CD4-positive, CD25-positive, alpha-beta regulatory T cell (primary cell): ENCODE results near the gene ARHGAP45. TPM values are rescaled to one million over a fixed set of nuclear protein-coding genes. Genes with fewer than 3 reads are reported as not detected.

Experiments
- ATAC-seq, 2 donors: fragments of 150-1000 bp; cut with Tn5 transposase; one replicate each; pipeline ENCODE4 v1.10.0; 2021; ENCODE audit warnings: low read depth in 2 of 2, moderate number of reproducible peaks in 2 of 2, moderate library complexity in 1 of 2
- DNase-seq, 3 donors: peaks; one replicate each; pipeline versions ENCODE4 v3.0.0 to v3.0.0-alpha.2; 2012 to 2022; ENCODE audit warnings: mixed read lengths in 1 of 3
- H3K27ac ChIP-seq: one replicate; pipeline ENCODE4 v1.7.0; 2013; ENCODE audit warnings: mild to moderate bottlenecking, low read length; ENCODE audit not compliant: insufficient read depth, poor library complexity, severe bottlenecking
- H3K27me3 ChIP-seq: one replicate; pipeline ENCODE4 v1.7.0; 2013; ENCODE audit warnings: low read length; ENCODE audit not compliant: control insufficient read depth, insufficient read depth
- H3K36me3 ChIP-seq: one replicate; pipeline ENCODE4 v1.7.0; 2013; ENCODE audit warnings: mild to moderate bottlenecking, low read length, moderate library complexity; ENCODE audit not compliant: control insufficient read depth, insufficient read depth
- H3K4me1 ChIP-seq: 2 replicates; pipeline ENCODE4 v1.7.0; 2013; ENCODE audit warnings: mild to moderate bottlenecking, low read length; ENCODE audit not compliant: insufficient read depth, control insufficient read depth, poor library complexity, severe bottlenecking
- H3K4me3 ChIP-seq: one replicate; pipeline ENCODE4 v1.7.0; 2013; ENCODE audit warnings: low read depth, mild to moderate bottlenecking, low read length, moderate library complexity
- H3K9me3 ChIP-seq, 2 experiments: 1 replicate in 1 of 2; 2 replicates in 1 of 2; pipeline ENCODE4 v1.7.0; 2013; ENCODE audit warnings: low read length in 2 of 2, mild to moderate bottlenecking in 1 of 2, moderate library complexity in 1 of 2; ENCODE audit not compliant: control insufficient read depth in 2 of 2
- H3K27ac Mint-ChIP-seq, 3 donors: one replicate each; pipeline ENCODE4 v1.8.0; 2020 to 2022; ENCODE audit warnings: mild to moderate bottlenecking in 3 of 3, mixed read lengths in 3 of 3, moderate library complexity in 2 of 3
- H3K27me3 Mint-ChIP-seq: one replicate; pipeline ENCODE4 v1.8.0; 2022; ENCODE audit warnings: mild to moderate bottlenecking, mixed read lengths
- H3K36me3 Mint-ChIP-seq: one replicate; pipeline ENCODE4 v1.8.0; 2020; ENCODE audit warnings: mixed read lengths
- H3K4me1 Mint-ChIP-seq, 4 donors: one replicate each; pipeline ENCODE4 v1.8.0; 2020 to 2022; ENCODE audit warnings: mixed read lengths in 4 of 4, mild to moderate bottlenecking in 1 of 4
- H3K4me3 Mint-ChIP-seq, 4 donors: one replicate each; pipeline ENCODE4 v1.8.0; 2020 to 2022; ENCODE audit warnings: mild to moderate bottlenecking in 4 of 4, mixed read lengths in 4 of 4, moderate library complexity in 3 of 4
- H3K9me3 Mint-ChIP-seq, 7 donors: one replicate each; pipeline ENCODE4 v1.8.0; 2020 to 2022; ENCODE audit warnings: mixed read lengths in 7 of 7, mild to moderate bottlenecking in 3 of 7, moderate library complexity in 2 of 7
- polyA plus RNA-seq, 4 donors: library from polyadenylated mRNA; unstranded; fragments of 300-500 nt; fragmentation: Illumina TruSeq; gene quantifications; one replicate each; pipeline ENCODE4 v1.2.3, GENCODE V29; 2021
- total RNA-seq: library from RNA; stranded (reverse); gene quantifications from one replicate; pipeline ENCODE4 v1.2.3, GENCODE V29; 2022

ARHGAP45 gene
- total and polyA plus RNA-seq, 5 donors from 2014 or later: 258 to 756 (median 284) TPM

DNA sequence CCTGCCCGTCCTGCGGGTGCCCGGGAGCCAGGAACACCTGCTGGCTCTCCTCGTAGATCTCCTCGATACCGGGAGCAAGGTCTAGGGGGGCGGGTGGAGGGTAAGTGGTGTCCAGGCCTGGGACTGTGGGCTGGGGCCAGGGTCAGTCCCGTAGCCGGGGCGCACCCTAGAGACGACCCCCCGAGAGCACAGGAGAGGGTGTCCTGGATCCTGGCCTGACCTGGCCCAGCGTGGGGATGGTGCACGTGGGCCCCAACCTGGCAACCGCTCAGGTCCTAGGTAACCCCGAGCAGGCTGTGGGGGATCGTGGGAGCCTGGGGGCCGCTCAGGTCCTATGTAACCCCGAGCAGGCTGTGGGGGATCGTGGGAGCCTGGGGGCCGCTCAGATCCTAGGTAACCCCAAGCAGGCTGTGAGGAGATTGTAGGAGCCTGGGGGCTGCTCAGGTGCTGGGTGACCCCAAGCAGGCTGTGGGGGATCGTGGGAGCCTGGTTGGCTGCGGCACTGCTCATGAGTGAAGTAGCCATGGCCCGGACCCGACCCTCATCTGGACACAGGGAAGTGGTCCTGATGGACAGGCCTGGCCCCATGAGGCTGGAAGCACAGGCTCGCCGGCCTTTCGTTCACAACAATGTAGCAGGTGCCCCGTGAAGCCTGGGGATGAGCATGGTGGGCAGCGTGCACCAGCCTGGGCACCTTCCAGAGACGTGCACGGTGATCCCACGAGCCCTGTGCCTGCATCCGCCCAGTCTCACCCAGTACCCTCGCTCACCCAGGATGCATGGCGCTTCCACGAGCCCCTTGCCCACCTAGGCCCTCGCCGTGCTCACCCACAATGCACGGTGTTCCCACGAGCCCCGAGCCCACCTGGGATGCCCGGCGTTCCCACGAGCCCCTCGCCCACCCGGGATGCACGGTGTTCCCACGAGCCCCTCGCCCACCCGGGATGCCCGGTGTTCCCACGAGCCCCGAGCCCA, 43.0 kb downstream of the ARHGAP45 start:
- Histone ChIP-seq H3K4me1 (peaks cover 15% of the 10 kb centered on the region), H3K4me3 (no peak overlapping the region), H3K36me3 (peaks cover 19% of the 10 kb centered on the region), H3K27me3 (no peaks in the 10 kb centered on the region), H3K9me3 (no peaks in the 10 kb centered on the region), H3K27ac (no peak overlapping the region)
- H3K36me3 Mint-ChIP-seq: no peaks in the 10 kb centered on the region
- no peak overlapping the region for H3K4me3 Mint-ChIP-seq
- no peak for DNase-seq
- H3K4me1 Mint-ChIP-seq: peaks cover 0 to 17% (median 0%) of the 10 kb centered on the region in 4 donors
- no peak for ATAC-seq
- no peaks in the 10 kb centered on the region for H3K27me3 Mint-ChIP-seq
- peaks cover 0 to 2% (median 0%) of the 10 kb centered on the region in 7 donors for H3K9me3 Mint-ChIP-seq
- H3K27ac Mint-ChIP-seq: no peak overlapping the region

DNA sequence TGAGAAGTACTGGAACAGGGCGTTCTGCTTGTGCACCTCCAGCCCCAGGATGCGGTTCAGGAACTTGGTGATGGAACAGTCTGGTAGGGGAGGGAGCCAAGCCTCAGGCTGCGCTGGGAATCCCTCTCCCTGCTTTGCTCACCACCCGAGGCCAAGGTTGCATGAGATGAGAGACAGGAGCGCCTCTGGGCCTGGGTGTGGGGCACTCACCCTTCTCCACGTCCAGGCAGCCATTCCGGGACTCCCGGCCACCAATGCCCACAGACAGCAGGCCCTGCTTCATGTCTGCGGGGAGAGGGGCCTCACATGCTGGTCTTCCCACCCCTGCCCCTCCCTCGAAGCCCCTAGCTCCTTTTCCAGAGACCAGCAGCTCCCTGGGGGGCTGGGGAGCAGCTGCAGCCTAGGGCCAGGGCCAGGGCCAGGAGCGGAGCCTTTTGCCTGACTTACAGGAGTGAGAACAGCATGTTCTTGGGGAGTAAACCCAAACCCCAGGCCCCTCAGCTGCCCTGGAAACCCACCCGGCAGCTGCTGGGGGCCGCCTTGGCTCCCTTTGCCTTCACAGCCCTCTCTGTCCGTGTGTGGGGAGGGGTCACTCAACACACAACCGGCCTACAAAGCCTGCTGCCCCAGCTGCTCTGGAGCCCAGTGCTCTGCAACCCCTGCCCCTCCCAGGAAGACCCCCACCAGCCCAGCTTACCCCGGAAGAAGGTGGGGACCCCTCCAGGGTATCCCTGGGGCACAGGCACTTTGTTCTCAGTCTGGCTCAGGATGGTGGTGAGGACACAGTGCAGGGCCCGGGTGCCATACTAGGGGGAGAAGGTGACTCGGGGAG, 44.1 kb downstream of the ARHGAP45 start:
- peak overlapping the region; percentile 14 for H3K27ac ChIP-seq
- H3K9me3 Mint-ChIP-seq: peaks cover 0 to 2% (median 0%) of the 10 kb centered on the region in 7 donors
- H3K4me3 ChIP-seq: no peak overlapping the region
- no peak for DNase-seq
- no peaks in the 10 kb centered on the region for H3K27me3 Mint-ChIP-seq
- peaks cover 21% of the 10 kb centered on the region for H3K36me3 ChIP-seq
- no peaks in the 10 kb centered on the region for H3K27me3 ChIP-seq
- no peak for ATAC-seq
- H3K9me3 ChIP-seq: no peaks in the 10 kb centered on the region
- no peaks in the 10 kb centered on the region for H3K36me3 Mint-ChIP-seq
- peaks cover 7% of the 10 kb centered on the region for H3K4me1 ChIP-seq
- H3K27ac Mint-ChIP-seq: peak overlapping the region in 1 of 3 donors; percentile 71
- peaks cover 0 to 12% (median 0%) of the 10 kb centered on the region in 4 donors for H3K4me1 Mint-ChIP-seq
- H3K4me3 Mint-ChIP-seq: peak overlapping the region in 1 of 4 donors; percentile 63

DNA sequence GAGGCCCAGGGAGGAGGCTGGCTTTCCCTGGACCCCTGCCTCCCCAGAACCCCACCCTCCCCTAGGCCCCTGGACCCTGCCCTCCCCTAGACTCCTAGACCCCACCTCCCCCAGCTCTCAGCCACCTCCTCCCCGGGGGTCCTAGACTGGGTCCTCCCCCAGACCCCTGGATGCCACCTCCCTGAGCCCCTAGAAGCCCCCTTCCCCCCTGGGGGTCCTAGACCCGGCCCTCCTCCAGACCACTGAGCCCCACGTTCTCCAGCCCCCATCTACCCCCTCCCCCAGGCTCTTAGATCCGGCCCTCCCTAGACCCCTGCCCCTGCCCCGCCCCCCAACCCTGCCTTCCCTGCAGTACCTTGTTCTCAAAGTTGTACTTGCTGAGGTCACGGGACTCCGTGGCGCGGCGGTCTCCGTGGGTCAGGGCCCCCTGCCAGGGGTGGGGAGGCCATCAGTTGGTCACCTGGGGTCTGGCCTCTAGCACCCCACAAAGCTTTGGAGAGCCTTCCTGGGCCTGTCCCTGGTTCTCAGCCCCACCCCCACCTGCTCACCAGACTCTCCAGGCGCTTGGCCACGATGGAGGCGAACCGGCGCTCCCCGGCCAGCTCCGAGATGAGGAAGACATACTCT, 44.8 kb downstream of the ARHGAP45 start:
- H3K4me1 ChIP-seq: peaks cover 7% of the 10 kb centered on the region
- peak overlapping the region; percentile 14 for H3K27ac ChIP-seq
- DNase-seq (no peak), ATAC-seq (no peak)
- Mint-ChIP-seq H3K4me1 (peaks cover 0 to 6% (median 0%) of the 10 kb centered on the region in 4 donors), H3K36me3 (no peaks in the 10 kb centered on the region), H3K27me3 (no peaks in the 10 kb centered on the region), H3K9me3 (peaks cover 0 to 2% (median 0%) of the 10 kb centered on the region in 7 donors), H3K4me3 (no peak overlapping the region), H3K27ac (no peak overlapping the region)
- H3K27me3 ChIP-seq: no peaks in the 10 kb centered on the region
- H3K4me3 ChIP-seq: no peak overlapping the region
- H3K36me3 ChIP-seq: peaks cover 26% of the 10 kb centered on the region
- no peaks in the 10 kb centered on the region for H3K9me3 ChIP-seq

DNA sequence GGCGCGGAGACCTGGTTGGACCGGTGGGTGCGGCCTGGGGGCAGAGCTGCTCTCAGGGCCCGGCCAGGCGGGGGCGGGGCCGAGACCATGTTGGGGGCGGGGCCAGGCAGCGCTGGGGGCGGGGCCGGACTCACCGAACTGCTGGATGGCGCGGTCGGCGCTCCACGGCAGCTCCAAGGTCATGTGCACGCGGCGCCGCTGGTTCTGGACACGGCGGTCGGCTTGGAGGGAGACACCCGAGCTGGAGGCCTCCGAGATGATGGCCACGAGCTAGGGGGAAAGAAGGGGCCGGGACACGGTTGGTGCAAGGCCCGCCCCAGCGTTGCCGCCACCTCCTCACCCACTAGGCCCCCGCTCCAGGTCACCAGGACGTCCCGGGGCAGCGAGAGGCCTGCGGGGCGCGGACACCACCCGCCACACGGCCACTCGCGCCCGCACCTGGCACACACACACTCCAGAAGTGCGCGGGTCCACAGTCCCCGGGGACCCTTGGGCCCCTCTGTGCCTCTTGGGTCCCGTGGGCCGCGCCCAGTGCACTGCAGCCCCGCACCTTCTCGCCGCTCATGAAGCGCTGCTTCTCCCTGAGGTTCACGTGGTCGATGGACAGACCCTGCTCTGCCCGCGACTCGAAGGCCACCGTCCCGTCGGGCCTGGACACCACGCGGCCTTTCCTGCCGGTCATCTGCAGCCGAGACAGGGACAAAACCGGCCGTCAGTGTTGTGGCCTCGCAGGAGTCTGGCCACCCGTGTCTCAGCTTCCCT, 45.5 kb downstream of the ARHGAP45 start:
- no peak for ATAC-seq
- Histone ChIP-seq H3K27me3 (no peaks in the 10 kb centered on the region), H3K9me3 (no peaks in the 10 kb centered on the region), H3K36me3 (peaks cover 29% of the 10 kb centered on the region), H3K4me3 (no peak overlapping the region), H3K27ac (peak overlapping the region; percentile 41), H3K4me1 (peaks cover 7% of the 10 kb centered on the region)
- H3K9me3 Mint-ChIP-seq: peaks cover 0 to 2% (median 0%) of the 10 kb centered on the region in 7 donors
- no peaks in the 10 kb centered on the region for H3K36me3 Mint-ChIP-seq
- peaks cover 0 to 4% (median 0%) of the 10 kb centered on the region in 4 donors for H3K4me1 Mint-ChIP-seq
- no peak overlapping the region for H3K4me3 Mint-ChIP-seq
- no peak overlapping the region for H3K27ac Mint-ChIP-seq
- no peak for DNase-seq
- no peaks in the 10 kb centered on the region for H3K27me3 Mint-ChIP-seq

DNA sequence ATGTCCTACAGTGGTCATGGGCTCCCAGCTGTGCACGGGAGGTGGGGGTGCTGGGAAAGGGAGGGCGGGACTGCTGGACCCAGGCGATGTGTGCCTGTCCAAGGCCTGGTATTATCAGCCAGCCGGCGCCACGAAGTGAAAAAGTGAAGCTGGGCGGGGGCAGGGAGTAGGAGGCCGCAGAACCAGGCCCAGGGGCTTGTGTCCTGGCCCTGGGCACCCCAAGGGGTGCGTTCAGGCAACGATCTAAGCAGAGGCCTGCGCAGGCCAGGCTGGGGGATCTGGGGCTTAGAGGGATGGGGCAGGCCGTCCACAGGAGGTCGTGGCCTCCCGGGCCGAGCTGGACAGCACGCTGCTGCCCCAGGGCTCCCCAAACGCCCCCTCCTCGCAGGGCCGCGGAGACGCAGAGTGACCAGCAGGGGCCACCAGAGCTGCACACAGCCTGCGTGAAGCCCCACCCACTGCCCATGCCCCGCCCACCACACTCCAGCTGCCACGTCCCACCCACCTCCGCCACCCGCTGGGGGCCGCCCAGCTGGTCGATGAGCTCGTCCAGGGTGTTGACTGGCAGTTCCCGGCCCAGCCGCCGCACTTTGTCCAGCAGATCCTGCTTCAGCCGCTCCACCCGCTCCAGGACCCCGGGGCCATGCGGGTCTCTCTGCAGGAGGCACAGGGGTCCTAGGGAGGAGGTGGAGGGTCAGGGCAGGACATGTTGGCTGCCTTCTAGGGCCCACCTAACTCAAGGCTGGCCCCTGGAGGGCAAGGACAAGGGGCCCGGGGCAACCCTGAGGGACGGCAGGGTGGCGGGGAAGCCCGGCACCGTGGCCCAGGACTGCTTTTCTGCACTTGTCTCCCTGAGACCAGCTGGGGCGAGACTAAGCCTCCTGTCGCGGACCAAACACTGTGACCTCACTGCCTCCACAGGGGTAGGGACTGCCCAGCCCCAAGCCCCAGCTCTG, 46.3 kb downstream of the ARHGAP45 start:
- Histone ChIP-seq H3K9me3 (no peaks in the 10 kb centered on the region), H3K27me3 (no peaks in the 10 kb centered on the region), H3K4me1 (peaks cover 7% of the 10 kb centered on the region), H3K4me3 (no peak overlapping the region), H3K36me3 (peaks cover 37% of the 10 kb centered on the region), H3K27ac (peak overlapping the region; percentile 41)
- Mint-ChIP-seq H3K27ac (no peak overlapping the region), H3K36me3 (no peaks in the 10 kb centered on the region), H3K27me3 (no peaks in the 10 kb centered on the region), H3K4me1 (peaks cover 0 to 4% (median 0%) of the 10 kb centered on the region in 4 donors), H3K9me3 (peaks cover 0 to 2% (median 0%) of the 10 kb centered on the region in 7 donors), H3K4me3 (no peak overlapping the region)
- peak; percentile 68 to 69 for ATAC-seq
- peak; percentile 73 to 81 (median 79) for DNase-seq

GRCh38 chr19:1113986-1114483, 47.1 kb downstream of the ARHGAP45 start:
- no peak for DNase-seq
- H3K4me1 ChIP-seq: peaks cover 7% of the 10 kb centered on the region
- Mint-ChIP-seq H3K36me3 (no peaks in the 10 kb centered on the region), H3K4me3 (no peak overlapping the region), H3K27me3 (no peaks in the 10 kb centered on the region), H3K4me1 (peaks cover 0 to 4% (median 0%) of the 10 kb centered on the region in 4 donors), H3K27ac (no peak overlapping the region), H3K9me3 (no peaks in the 10 kb centered on the region)
- H3K27me3 ChIP-seq: no peaks in the 10 kb centered on the region
- no peak overlapping the region for H3K4me3 ChIP-seq
- H3K9me3 ChIP-seq: no peaks in the 10 kb centered on the region
- H3K36me3 ChIP-seq: peaks cover 44% of the 10 kb centered on the region
- H3K27ac ChIP-seq: peak overlapping the region; percentile 23
- ATAC-seq: no peak
